ENCODE results near the gene SUSD2.
"Not testable (repeated sequence)": the region's sequence is repeated elsewhere in the genome, so short reads cannot be mapped to it uniquely, and the experiment has no call there.

SUSD2 gene

DNA sequence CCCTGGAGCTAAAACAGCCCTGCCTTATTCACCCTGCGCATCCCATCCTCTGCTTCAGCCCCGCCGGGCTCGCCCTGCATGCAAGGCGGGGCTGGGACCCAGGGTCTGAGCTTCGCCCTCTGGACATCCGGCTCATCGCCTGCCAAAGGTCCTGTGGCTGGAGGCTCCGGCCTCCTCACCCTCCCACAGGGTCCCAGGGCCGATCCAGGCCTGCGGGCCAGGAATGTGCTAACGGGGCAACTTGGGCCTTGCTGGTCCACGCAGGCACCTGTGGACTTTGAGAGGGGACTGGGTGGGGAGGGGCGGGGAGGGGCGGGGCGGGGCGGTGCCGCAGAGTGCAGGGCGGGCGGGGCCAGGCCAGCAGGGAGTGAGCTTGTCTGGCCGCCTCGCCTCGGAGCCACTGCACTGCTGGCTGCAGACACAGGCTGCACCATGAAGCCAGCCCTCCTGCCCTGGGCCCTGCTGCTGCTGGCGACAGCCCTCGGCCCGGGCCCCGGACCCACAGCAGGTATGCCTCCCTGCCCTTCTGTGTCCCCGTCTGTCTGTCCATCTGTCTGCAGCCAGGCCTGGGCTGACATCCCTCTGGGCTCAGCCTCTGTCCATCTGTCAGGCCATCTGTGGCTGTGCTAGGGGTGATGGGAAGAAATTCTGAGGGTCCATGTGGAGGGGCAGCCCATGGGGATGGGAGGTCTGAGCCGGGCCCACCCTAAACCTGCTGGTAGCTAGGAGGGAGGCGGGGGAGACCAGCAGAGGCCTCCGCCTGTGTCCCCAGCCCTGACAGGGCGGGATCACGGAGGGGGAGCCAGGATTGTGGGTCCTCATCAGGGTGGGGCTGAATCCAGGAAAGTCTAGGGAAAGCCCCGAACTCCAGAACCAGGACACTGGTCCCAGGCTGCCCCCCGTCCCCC, at the start of gene SUSD2:
Gene SUSD2 (plus strand): TSS at position 400 of the 908 bp plus-strand sequence. CDS start 33 bp downstream, at position 433.
- no peak for DNase-seq

- no peak for DNase-seq
Observed at GRCh38 chr22:24133187-24133965, 47.9 kb upstream of the SUSD2 start.

- no peak for DNase-seq
Observed at GRCh38 chr22:24134090-24134846, 47.0 kb upstream of the SUSD2 start.

GRCh38 chr22:24136533-24136932, 44.8 kb upstream of the SUSD2 start:
- not testable (repeated sequence) for DNase-seq

- no peak for DNase-seq
Observed at GRCh38 chr22:24137595-24137994, 43.7 kb upstream of the SUSD2 start.

GRCh38 chr22:24138649-24139420, 42.5 kb upstream of the SUSD2 start:
- no peak for DNase-seq

DNA sequence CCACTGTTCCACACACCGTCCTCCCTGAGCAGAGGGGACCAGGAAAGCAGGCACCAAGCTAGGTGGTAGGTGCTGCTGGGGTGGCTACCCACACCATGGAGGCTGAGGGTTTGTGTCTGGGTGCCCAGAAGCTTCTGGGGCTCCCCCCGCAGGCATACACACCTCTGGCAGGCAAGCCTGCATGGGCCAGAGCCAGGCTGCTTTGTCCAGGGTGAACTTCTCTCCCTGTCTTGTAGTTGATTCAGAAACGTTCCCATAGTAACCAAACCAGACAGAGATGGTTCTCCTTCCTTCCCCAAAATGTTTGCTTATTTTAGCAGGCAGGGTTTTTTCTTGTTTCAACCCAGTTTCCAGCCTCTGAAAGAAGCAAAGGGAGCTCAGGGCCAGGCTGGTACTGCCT, 40.9 kb upstream of the SUSD2 start:
- DNase-seq: no peak

DNA sequence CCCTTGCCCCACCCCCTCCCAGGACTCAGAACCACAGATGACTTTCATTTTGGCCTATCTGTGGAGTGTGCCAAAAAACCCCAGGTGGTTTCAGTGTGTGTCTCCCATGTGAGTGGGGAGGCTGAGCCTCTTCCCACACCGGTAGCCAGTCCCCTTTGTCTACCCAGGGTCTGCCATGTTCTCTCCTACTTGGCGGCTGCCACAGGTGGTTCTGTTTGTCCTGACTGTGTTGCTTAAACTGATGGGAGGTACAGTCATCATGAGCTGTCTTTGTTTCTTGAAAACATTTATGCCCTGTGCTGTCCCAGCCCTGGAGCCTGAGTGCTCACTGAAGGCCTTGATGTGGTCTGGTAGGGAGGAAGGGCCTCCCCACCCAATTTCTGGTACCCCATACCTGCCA, 39.7 kb upstream of the SUSD2 start:
- no peak for DNase-seq

GRCh38 chr22:24142241-24142640, 39.0 kb upstream of the SUSD2 start:
- no peak for DNase-seq

DNA sequence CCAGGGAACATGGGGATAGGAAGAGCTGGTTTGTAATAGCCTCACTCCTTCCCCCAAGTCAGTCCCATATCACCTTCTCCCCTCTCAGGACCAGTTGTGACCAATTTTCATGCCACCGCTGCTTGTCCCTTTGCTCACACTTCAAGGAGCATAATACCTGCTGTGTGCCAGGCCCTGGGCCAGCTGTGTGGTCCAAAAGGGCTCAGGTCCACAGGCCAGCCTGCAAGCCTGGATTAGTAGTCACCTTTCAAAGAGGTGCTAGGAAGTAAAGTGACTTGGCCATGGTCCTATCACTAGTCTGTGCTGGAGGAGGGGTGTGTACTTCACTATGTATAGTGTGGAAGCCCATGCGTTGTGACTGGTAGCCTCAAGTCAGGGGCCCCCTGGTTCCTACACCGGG, 38.5 kb upstream of the SUSD2 start:
- no peak for DNase-seq

DNA sequence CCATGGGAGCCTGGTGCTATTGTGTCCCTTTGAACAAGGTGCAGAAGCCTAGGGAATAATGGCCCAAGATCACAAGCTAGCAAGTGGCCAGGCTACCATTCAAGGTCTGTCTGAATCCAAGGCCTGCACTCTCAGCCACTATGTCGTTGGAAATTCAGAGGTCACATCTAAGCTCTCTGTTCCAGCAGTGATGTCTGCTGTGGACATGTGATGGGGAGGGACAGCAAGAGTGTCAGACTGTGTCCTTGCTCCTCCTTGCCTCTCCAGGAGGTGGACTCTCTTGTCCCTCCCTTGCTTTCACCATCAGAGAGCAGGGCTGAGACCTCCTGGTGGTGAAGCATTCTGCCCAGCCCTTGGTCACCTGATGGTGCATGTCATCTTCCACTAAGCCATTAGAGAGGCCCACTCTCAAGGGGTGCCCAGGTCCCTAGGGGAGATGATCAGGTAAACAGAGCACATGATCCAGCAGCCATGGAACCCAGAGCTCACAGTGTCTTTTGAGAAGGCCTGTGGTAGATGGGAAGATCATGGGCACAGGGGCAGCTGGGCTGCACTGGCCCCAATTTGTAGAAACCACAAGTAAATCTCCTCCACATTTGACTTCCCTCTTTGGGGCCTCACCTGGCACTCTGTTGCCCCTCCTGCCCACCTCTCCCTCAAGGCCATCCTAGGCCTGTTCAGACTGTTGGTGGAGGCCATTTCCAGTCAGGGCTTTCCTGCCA, 37.1 kb upstream of the SUSD2 start:
- no peak for DNase-seq

DNA sequence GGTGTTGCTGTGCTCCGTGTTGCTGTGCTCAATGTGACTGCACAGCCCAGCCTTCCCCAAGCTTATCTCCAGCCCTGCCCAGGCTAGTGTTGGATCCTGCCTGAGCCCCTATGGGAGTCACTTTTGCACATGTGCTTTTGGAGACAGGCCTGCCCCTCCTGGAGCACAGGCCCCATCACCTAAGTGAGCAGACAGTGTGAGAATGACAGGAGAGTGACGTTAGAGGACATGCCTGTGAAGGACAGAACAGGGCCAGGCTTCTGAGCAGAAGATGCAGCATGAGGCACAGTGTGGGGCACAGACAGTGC, 36.6 kb upstream of the SUSD2 start:
- DNase-seq: no peak

DNA sequence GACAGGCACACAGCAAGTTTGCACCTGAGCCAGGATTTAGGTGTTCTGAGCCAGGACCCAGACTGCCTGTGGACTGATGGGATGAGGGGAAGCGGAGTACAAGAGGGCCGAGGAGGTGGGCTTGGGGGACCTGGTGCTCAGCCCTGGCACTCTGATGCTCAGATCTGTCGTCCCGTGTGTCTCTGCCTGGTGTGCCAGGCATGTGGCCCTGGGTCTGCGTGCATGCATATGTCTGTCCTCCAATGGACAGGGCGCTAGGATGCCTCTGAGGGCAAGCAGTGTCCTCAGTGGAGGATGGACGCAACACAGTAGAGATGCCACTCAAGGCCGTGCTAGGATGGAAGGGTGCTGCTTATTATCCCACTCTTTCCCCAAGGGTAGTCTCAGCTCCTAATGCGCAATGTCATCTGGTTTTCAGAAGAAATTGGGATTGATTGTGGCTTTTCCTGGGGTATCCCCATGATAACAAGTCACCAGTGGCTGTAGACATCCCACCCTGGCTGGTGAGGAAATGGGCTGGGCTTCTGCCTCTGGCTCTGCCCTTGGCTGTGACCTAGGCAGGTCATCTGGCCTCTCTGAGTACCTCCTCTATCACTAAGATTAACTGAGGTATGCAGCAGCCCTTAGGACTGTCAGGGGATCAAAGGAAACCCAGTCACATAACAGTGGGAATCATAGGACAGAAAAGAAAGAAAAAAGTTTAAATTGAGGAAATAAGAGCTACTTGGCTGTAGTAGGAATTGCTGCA, 35.7 kb upstream of the SUSD2 start:
- no peak for DNase-seq

GRCh38 chr22:24146194-24146616, 35.1 kb upstream of the SUSD2 start:
- DNase-seq: no peak

GRCh38 chr22:24146791-24147353, 34.4 kb upstream of the SUSD2 start:
- no peak for DNase-seq

GRCh38 chr22:24147666-24148065, 33.6 kb upstream of the SUSD2 start:
- no peak for DNase-seq

GRCh38 chr22:24148266-24149197, 32.8 kb upstream of the SUSD2 start:
- DNase-seq: no peak

GRCh38 chr22:24149198-24149590, 32.1 kb upstream of the SUSD2 start:
- DNase-seq: no peak

- DNase-seq: no peak
Observed at GRCh38 chr22:24153353-24153752, 27.9 kb upstream of the SUSD2 start.

GRCh38 chr22:24153959-24154358, 27.3 kb upstream of the SUSD2 start:
- no peak for DNase-seq

All from NCI-H748 treated with DMSO at 0.1 percent for 48 hours (cell line).